IMR-90 (cell line): ENCODE data around the gene EPC2. TPM values are rescaled to one million over a fixed set of nuclear protein-coding genes. Genes with fewer than 3 reads are reported as not detected.

ENCODE experiments used
- ATAC-seq: fragments of 200-7000 bp; cut with Tn5 transposase; 2 replicates; pipeline ENCODE4 v1.9.1; 2020; ENCODE audit warnings: low read depth, mild to moderate bottlenecking, moderate library complexity
- BruUV-seq: library from RNA; stranded (reverse); fragments of 400-500 nt; replicated peaks from 2 replicates; lab custom pipeline; 2021; lab: Mats Ljungman, UMichigan
- CTCF ChIA-PET: fragments of 300-600 bp; formaldehyde crosslinking; extraction: SDS; loops from one replicate; lab custom pipeline; 2021; ENCODE audit warnings: antibody characterized with exemption; lab: Yijun Ruan, JAX
- POLR2A ChIA-PET: fragments of 300-600 bp; sonication (Branson Sonifier 250); formaldehyde crosslinking; loops from one replicate; lab custom pipeline; 2022; ENCODE audit warnings: antibody characterized with exemption; ENCODE audit not compliant: unreplicated experiment; lab: Charles Lee
- DNase-seq: peaks from one replicate; pipeline ENCODE4 v3.0.0; 2013
- H2AFZ ChIP-seq: replicated peaks from 2 replicates; pipeline ENCODE3; 2013; ENCODE audit warnings: low read length, mild to moderate bottlenecking; ENCODE audit not compliant: poor library complexity
- H2AK5ac ChIP-seq: 2 replicates; pipeline ENCODE4 v1.6.1; 2013; ENCODE audit warnings: low read depth, low read length, inconsistent platforms
- H2AK9ac ChIP-seq: replicated peaks from 2 replicates; pipeline ENCODE3; 2013; ENCODE audit warnings: mild to moderate bottlenecking, low read depth, low read length, moderate library complexity; ENCODE audit not compliant: poor library complexity
- H2BK120ac ChIP-seq: 2 replicates; pipeline ENCODE4 v1.6.1; 2013; ENCODE audit warnings: low read depth, low read length, inconsistent platforms
- H2BK15ac ChIP-seq: 3 replicates; pipeline ENCODE4 v1.6.1; 2013; ENCODE audit warnings: low read depth, low read length, inconsistent platforms
- H2BK20ac ChIP-seq: 2 replicates; pipeline ENCODE4 v1.6.1; 2013; ENCODE audit warnings: low read depth, mild to moderate bottlenecking, inconsistent platforms, low read length, moderate library complexity
- H2BK5ac ChIP-seq: 2 replicates; pipeline ENCODE4 v1.6.1; 2013; ENCODE audit warnings: mild to moderate bottlenecking, low read depth, low read length, inconsistent platforms; ENCODE audit not compliant: poor library complexity, severe bottlenecking
- H3K14ac ChIP-seq: replicated peaks from 2 replicates; pipeline ENCODE4 v1.6.1; 2013; ENCODE audit warnings: low read depth, low read length, inconsistent platforms
- H3K18ac ChIP-seq: 2 replicates; pipeline ENCODE4 v1.6.1; 2013; ENCODE audit warnings: low read depth, low read length, control low read depth
- H3K23ac ChIP-seq: 2 replicates; pipeline ENCODE4 v1.6.1; 2013; ENCODE audit warnings: low read depth, low read length, inconsistent platforms
- H3K27ac ChIP-seq: 2 replicates; pipeline ENCODE4 v1.5.1; 2013; ENCODE audit warnings: mild to moderate bottlenecking, control low read depth, low read length; ENCODE audit not compliant: insufficient read depth
- H3K27me3 ChIP-seq: 2 replicates; pipeline ENCODE4 v1.6.1; 2013; ENCODE audit warnings: low read length; ENCODE audit not compliant: control insufficient read depth, insufficient read depth
- H3K36me3 ChIP-seq: 2 replicates; pipeline ENCODE4 v1.6.1; 2013; ENCODE audit warnings: low read length, mixed read lengths; ENCODE audit not compliant: control insufficient read depth, insufficient read depth
- H3K4ac ChIP-seq: 2 replicates; pipeline ENCODE4 v1.6.1; 2013; ENCODE audit warnings: low read depth, low read length, inconsistent platforms
- H3K4me1 ChIP-seq: 2 replicates; pipeline ENCODE4 v1.6.1; 2013; ENCODE audit warnings: low read length, mixed read lengths; ENCODE audit not compliant: control insufficient read depth, insufficient read depth
- H3K4me2 ChIP-seq: 2 replicates; pipeline ENCODE4 v1.6.1; 2013; ENCODE audit warnings: low read depth, mild to moderate bottlenecking, control low read depth, low read length, moderate library complexity
- H3K4me3 ChIP-seq: 2 replicates; pipeline ENCODE4 v1.5.1; 2013; ENCODE audit warnings: low read depth, mild to moderate bottlenecking, control low read depth, low read length, moderate library complexity; ENCODE audit not compliant: insufficient read depth
- H3K56ac ChIP-seq: 2 replicates; pipeline ENCODE4 v1.6.1; 2013; ENCODE audit warnings: low read length, inconsistent platforms; ENCODE audit not compliant: insufficient read depth; ENCODE audit errors: extremely low read depth
- H3K79me1 ChIP-seq, 2 experiments: 2 replicates each; pipeline ENCODE4 v1.6.1; 2013; ENCODE audit warnings: low read length in 2 of 2, inconsistent platforms in 1 of 2, low read depth in 1 of 2
- H3K9ac ChIP-seq: 2 replicates; pipeline ENCODE4 v1.6.1; 2013; ENCODE audit warnings: low read depth, low read length, control low read depth
- H3K9me1 ChIP-seq: 2 replicates; pipeline ENCODE4 v1.6.1; 2013; ENCODE audit warnings: low read length, inconsistent platforms; ENCODE audit not compliant: insufficient read depth
- H3K9me3 ChIP-seq: 2 replicates; pipeline ENCODE4 v1.6.1; 2013; ENCODE audit warnings: low read length; ENCODE audit not compliant: control insufficient read depth, insufficient read depth
- H4K20me1 ChIP-seq: 2 replicates; pipeline ENCODE4 v1.6.1; 2013; ENCODE audit warnings: low read length, inconsistent platforms; ENCODE audit not compliant: insufficient read depth
- H4K5ac ChIP-seq: 2 replicates; pipeline ENCODE4 v1.6.1; 2013; ENCODE audit warnings: mild to moderate bottlenecking, low read depth, low read length, control low read depth
- H4K8ac ChIP-seq, 2 experiments: 2 replicates each; pipeline ENCODE4 v1.6.1; 2013; ENCODE audit warnings: low read depth in 2 of 2, low read length in 2 of 2, control low read depth in 1 of 2, inconsistent platforms in 1 of 2
- H4K91ac ChIP-seq: 2 replicates; pipeline ENCODE4 v1.6.1; 2013; ENCODE audit warnings: low read depth, low read length, inconsistent platforms; ENCODE audit not compliant: insufficient read depth
- BHLHE40 ChIP-seq: fragments of 150-350 bp; IDR thresholded peaks from 2 replicates; pipeline ENCODE4 v1.6.1; 2016; ENCODE audit warnings: mild to moderate bottlenecking, low read depth, low read length
- POLR2A ChIP-seq: IDR thresholded peaks from 2 replicates; pipeline ENCODE4 v1.6.1; 2012; ENCODE audit warnings: mild to moderate bottlenecking, low read depth, low read length
- WGBS, 2 experiments: methylation state at CpG; one replicate each; pipeline versions ENCODE4 v1.1.5 to v1.1.7; 2013; ENCODE audit warnings: missing lambda C conversion rate in 2 of 2; ENCODE audit not compliant: insufficient read length in 1 of 2; ENCODE audit errors: extremely low coverage in 2 of 2; 5-methylcytosine and 5-hydroxymethylcytosine counted together
- dilution Hi-C: fragments of 300-500 bp; cut with HindIII; formaldehyde crosslinking; loops from one replicate; pipeline ENCODE4 v1.14.3; 2018; ENCODE audit warnings: low sequenced_read_pairs; ENCODE audit not compliant: unreplicated experiment
- in situ Hi-C: fragments of 300-500 bp; cut with MboI; formaldehyde crosslinking; loops from 3 replicates; pipeline ENCODE4 v1.14.3; 2019; ENCODE audit warnings: low sequenced_read_pairs, inconsistent platforms, mixed read lengths
- intact Hi-C: fragments of 100-400 bp; cut with micrococcal nuclease; formaldehyde crosslinking; loops from 2 replicates; pipeline ENCODE4 v1.10.0; 2022
- polyA plus RNA-seq, 3 experiments: library from polyadenylated mRNA; depleted of rRNA; stranded (reverse); fragments of >200 nt; gene quantifications; 2 replicates each; pipeline ENCODE4 v1.2.3, GENCODE V29; 2012; ENCODE audit warnings: low replicate concordance in 1 of 3
- total RNA-seq: library from RNA; depleted of rRNA; stranded (reverse); fragments of >200 nt; gene quantifications from 2 replicates; pipeline ENCODE4 v1.2.3, GENCODE V29; 2012

EPC2 gene
- total and polyA plus RNA-seq, 2 of the 4 experiments (the other 2 are of a cell fraction), result 10.6 to 22.6 TPM

DNA sequence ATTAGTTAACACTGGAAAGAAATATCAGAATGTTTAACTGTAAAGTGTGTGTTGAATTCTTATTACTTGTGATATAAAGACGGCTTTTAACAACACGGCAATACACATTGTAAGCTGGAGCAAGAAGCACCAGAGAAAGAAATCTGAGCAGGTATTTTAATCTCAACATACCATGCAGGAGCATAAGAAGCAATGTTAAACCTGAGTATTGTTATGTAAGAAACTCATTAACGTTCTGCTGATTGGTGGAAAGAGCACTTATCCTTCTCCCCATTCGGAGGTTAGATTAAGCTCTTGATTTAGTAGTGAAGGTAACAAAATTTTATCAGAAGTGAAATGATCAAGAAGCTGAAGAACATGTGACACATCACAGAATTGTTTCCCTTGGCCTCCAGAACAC is 107.4 kb downstream of the EPC2 start:
- Histone ChIP-seq H3K23ac (no peak overlapping the region), H3K9me1 (no peaks in the 10 kb centered on the region), H2BK20ac (no peak overlapping the region), H3K4me2 (no peak overlapping the region), H3K14ac (no peak overlapping the region), H3K27me3 (no peaks in the 10 kb centered on the region), H2BK120ac (no peak overlapping the region), H4K20me1 (peaks cover 3% of the 10 kb centered on the region; the same call in 1 of the 2 replicates), H3K56ac (no peak overlapping the region), H3K4me1 (peaks cover 2% of the 10 kb centered on the region), H3K36me3 (no peaks in the 10 kb centered on the region), H3K4me3 (no peak overlapping the region), H3K4ac (no peak overlapping the region), H3K79me1 (peaks cover 6 to 10% of the 10 kb centered on the region in 2 experiments; a peak in 3 of 4 replicates), H3K9ac (no peak overlapping the region), H2BK15ac (no peak overlapping the region), H2AFZ (no peak overlapping the region), H3K27ac (no peak overlapping the region), H2AK9ac (no peak overlapping the region), H2AK5ac (no peak overlapping the region), H4K91ac (no peak overlapping the region), H2BK5ac (no peak overlapping the region), H4K8ac (no peak overlapping the region), H3K9me3 (no peaks in the 10 kb centered on the region), H3K18ac (no peak overlapping the region), H4K5ac (no peak overlapping the region)
- intact Hi-C loops, result no loop called here
- TF ChIP-seq BHLHE40 (no peak), POLR2A (no peak)
- POLR2A ChIA-PET, result no interaction called here
- no peak for DNase-seq
- CTCF ChIA-PET, result no interaction called here
- no TSS peak for BruUV-seq
- ATAC-seq, result no peak
- in situ Hi-C loops, result no loop called here
- WGBS, 2 experiments, result no CpG with 5 or more reads among the region's 4 CpGs
- dilution Hi-C loops, result no loop called here
